Measurements from ENCODE around the gene PLEKHG4. TPM values are rescaled to one million over a fixed set of nuclear protein-coding genes. Genes with fewer than 3 reads are reported as not detected.

Gene PLEKHG4
- total RNA-seq, 1 experiment from 2014 or later, result 13.9 TPM

GRCh38 chr16:67238806-67239470 is 40.4 kb upstream of the PLEKHG4 start:
- Histone ChIP-seq H2BK120ac (ENCODE audit: low read depth, low read length, poor library complexity, severe bottlenecking) (no peak overlapping the region), H3T11ph (ENCODE audit: low read length) (no peak overlapping the region), H2BK20ac (ENCODE audit: low read depth, low read length, poor library complexity, severe bottlenecking) (no peak overlapping the region), H3K4me2 (ENCODE audit: insufficient read depth, insufficient read length, low read length) (no peak overlapping the region), H2BK12ac (ENCODE audit: insufficient read length, low read depth, low read length) (no peak overlapping the region), H2AK5ac (ENCODE audit: insufficient read length, low read length) (no peak overlapping the region), H3K23me2 (ENCODE audit: insufficient read length, low read depth, low read length, poor library complexity, severe bottlenecking) (no peaks in the 10 kb centered on the region), H3K27ac (ENCODE audit: insufficient read length, low read depth, low read length) (no peak overlapping the region), H3K9ac (ENCODE audit: extremely low read depth, insufficient read length, low read length) (no peak overlapping the region), H2BK5ac (ENCODE audit: insufficient read length, low read length) (no peak overlapping the region), H3K4ac (ENCODE audit: low read depth, low read length) (no peak overlapping the region), H2AFZ (ENCODE audit: low read length) (no peak overlapping the region), H3K56ac (ENCODE audit: insufficient read length, low read depth, low read length) (no peak overlapping the region), H4K91ac (ENCODE audit: insufficient read length, low read depth, low read length) (no peak overlapping the region), H3K27me3 (ENCODE audit: insufficient read depth, low read length) (no peaks in the 10 kb centered on the region), H3K23ac (ENCODE audit: insufficient read length, low read depth, low read length) (no peak overlapping the region), H4K8ac (replicated peaks; ENCODE audit: insufficient read length, low read depth, low read length) (no peak overlapping the region), H3K79me2 (ENCODE audit: insufficient read depth, low read length) (no peaks in the 10 kb centered on the region; the same call in 1 of the 2 replicates), H3K14ac (ENCODE audit: insufficient read depth, low read length) (no peak overlapping the region), H3K4me1 (ENCODE audit: insufficient read depth, low read length) (peaks cover 11% of the 10 kb centered on the region; the same call in 1 of the 2 replicates), H3K18ac (ENCODE audit: insufficient read length, low read depth, low read length) (no peak overlapping the region), H3K9me3 (ENCODE audit: control insufficient read depth, low read depth, low read length) (no peaks in the 10 kb centered on the region), H4K20me1 (ENCODE audit: control insufficient read depth, insufficient read depth, insufficient read length) (peaks cover 3% of the 10 kb centered on the region), H3K79me1 (ENCODE audit: insufficient read depth, low read depth, low read length, poor library complexity, severe bottlenecking) (peaks cover 4% of the 10 kb centered on the region), H4K5ac (ENCODE audit: insufficient read length, low read depth, low read length) (no peak overlapping the region), H2BK15ac (ENCODE audit: low read depth, low read length) (no peak overlapping the region)
- Mint-ChIP-seq H3K36me3 (ENCODE audit: insufficient read depth in 1 of 3, low read depth in 3 of 3) (peaks cover 20 to 51% (median 34%) of the 10 kb centered on the region in 3 experiments), H3K4me1 (peaks cover 13 to 20% of the 10 kb centered on the region in 2 experiments), H3K27ac (peak overlapping the region in 1 of 3 experiments; percentile 34; a peak in 1 of 7 replicates), H3K9me3 (no peaks in the 10 kb centered on the region), H3K4me3 (no peak overlapping the region), H3K27me3 (ENCODE audit: low read depth) (no peaks in the 10 kb centered on the region)
- TF ChIP-seq CTCF (conservative IDR thresholded peaks at IDR 0.05), result no peak
- WGBS (ENCODE audit: extremely low coverage, insufficient read length, low lambda C conversion rate), result no CpG with 5 or more reads among the region's 9 CpGs
- no peak for DNase-seq

All from H9 (cell line).